GM23338 (cell line): ENCODE measurements around the gene BGLAP. TPM values are rescaled to one million over a fixed set of nuclear protein-coding genes. Genes with fewer than 3 reads are reported as not detected.

Source experiments
- ATAC-seq: fragments of 200-7000 bp; cut with Tn5 transposase; 3 replicates; pipeline ENCODE4 v1.9.1; 2020
- DNase-seq: peaks from one replicate; pipeline ENCODE4 v3.0.0-alpha.2; 2015; ENCODE audit warnings: low spot score
- H2AFZ ChIP-seq: fragments of 200-600 bp; sonication (generic); 2 replicates; pipeline ENCODE4 v1.8.0; 2016; ENCODE audit warnings: antibody characterized with exemption, mild to moderate bottlenecking, moderate library complexity
- H3F3A ChIP-seq: fragments of 200-600 bp; sonication (generic); replicated peaks from 2 replicates; pipeline ENCODE4 v1.8.0; 2017; ENCODE audit warnings: antibody characterized with exemption, mixed run types, low read depth
- H3K27ac ChIP-seq: fragments of 200-600 bp; sonication (generic); 2 replicates; pipeline ENCODE4 v1.6.1; 2016; ENCODE audit warnings: low read depth
- H3K27me3 ChIP-seq: fragments of 200-600 bp; sonication (generic); 2 replicates; pipeline ENCODE4 v1.8.0; 2016; ENCODE audit warnings: mild to moderate bottlenecking, mixed run types, moderate library complexity; ENCODE audit not compliant: insufficient read depth
- H3K36me3 ChIP-seq: fragments of 200-600 bp; sonication (generic); 2 replicates; pipeline ENCODE4 v1.8.0; 2016; ENCODE audit warnings: mild to moderate bottlenecking; ENCODE audit not compliant: insufficient read depth
- H3K4me1 ChIP-seq: fragments of 200-600 bp; sonication (generic); 2 replicates; pipeline ENCODE4 v1.8.0; 2016; ENCODE audit warnings: mild to moderate bottlenecking, moderate library complexity; ENCODE audit not compliant: insufficient read depth
- H3K4me2 ChIP-seq: fragments of 200-600 bp; sonication (generic); 2 replicates; pipeline ENCODE4 v1.7.1; 2017; ENCODE audit warnings: mixed run types
- H3K4me3 ChIP-seq: fragments of 200-600 bp; sonication (generic); 2 replicates; pipeline ENCODE4 v1.6.1; 2016; ENCODE audit warnings: mixed run types
- H3K79me2 ChIP-seq: fragments of 200-600 bp; sonication (generic); replicated peaks from 2 replicates; pipeline ENCODE4 v1.8.0; 2017; ENCODE audit warnings: mild to moderate bottlenecking; ENCODE audit not compliant: insufficient read depth
- H3K9me2 ChIP-seq: fragments of 200-600 bp; sonication (generic); 2 replicates; pipeline ENCODE4 v1.8.0; 2017; ENCODE audit not compliant: insufficient read depth
- H4K20me1 ChIP-seq: fragments of 200-600 bp; sonication (generic); replicated peaks from 2 replicates; pipeline ENCODE4 v1.8.0; 2017; ENCODE audit warnings: mild to moderate bottlenecking; ENCODE audit not compliant: insufficient read depth
- H3K27ac Mint-ChIP-seq: 2 replicates; pipeline ENCODE4 v1.8.0; 2020; ENCODE audit warnings: inconsistent platforms, mild to moderate bottlenecking, moderate library complexity, mixed read lengths
- H3K27me3 Mint-ChIP-seq: 3 replicates; pipeline ENCODE4 v1.8.0; 2022; ENCODE audit warnings: low read depth, mild to moderate bottlenecking, moderate library complexity, mixed read lengths, inconsistent platforms; ENCODE audit not compliant: insufficient read depth, poor library complexity
- H3K36me3 Mint-ChIP-seq: 3 replicates; pipeline ENCODE4 v1.8.0; 2021; ENCODE audit warnings: low read depth, mild to moderate bottlenecking, inconsistent platforms, moderate library complexity, mixed read lengths
- H3K4me1 Mint-ChIP-seq: 3 replicates; pipeline ENCODE4 v1.8.0; 2020; ENCODE audit warnings: mild to moderate bottlenecking, inconsistent platforms, mixed read lengths
- H3K4me3 Mint-ChIP-seq: 3 replicates; pipeline ENCODE4 v1.8.0; 2021; ENCODE audit warnings: moderate library complexity, mild to moderate bottlenecking, inconsistent platforms, mixed read lengths
- H3K9me3 Mint-ChIP-seq: 3 replicates; pipeline ENCODE4 v1.8.0; 2020; ENCODE audit warnings: moderate library complexity, mild to moderate bottlenecking, inconsistent platforms, mixed read lengths
- CREB1 ChIP-seq: fragments of 250-450 bp; sonication (Bioruptor Pico); IDR thresholded peaks from 2 replicates; pipeline ENCODE4 v1.5.0; 2020; ENCODE audit warnings: low read depth, mild to moderate bottlenecking, moderate library complexity
- CTCF ChIP-seq, 2 experiments: fragments of 200-600 bp in 1 of 2; sonication (generic) in 1 of 2; conservative IDR thresholded peaks; 2 replicates each; pipeline versions ENCODE4 v1.5.1 to v1.6.1; 2016 to 2017; ENCODE audit warnings: antibody characterized with exemption in 2 of 2, low read depth in 2 of 2, mild to moderate bottlenecking in 2 of 2, moderate library complexity in 1 of 2
- ETS1 ChIP-seq: IDR thresholded peaks from 2 replicates; pipeline ENCODE4 v1.6.1; 2016; ENCODE audit warnings: antibody characterized with exemption
- EZH2 ChIP-seq: fragments of 200-600 bp; sonication (generic); IDR thresholded peaks from one replicate; pipeline ENCODE4 v1.8.0; 2017; ENCODE audit warnings: antibody characterized with exemption, mild to moderate bottlenecking, low read depth; ENCODE audit not compliant: unreplicated experiment
- EZH2phosphoT487 ChIP-seq: fragments of 200-600 bp; sonication (generic); IDR thresholded peaks from one replicate; pipeline ENCODE4 v1.8.1; 2018; ENCODE audit warnings: antibody characterized with exemption; ENCODE audit not compliant: unreplicated experiment
- JUNB ChIP-seq: IDR thresholded peaks from one replicate; pipeline ENCODE4 v1.6.1; 2016; ENCODE audit warnings: antibody characterized with exemption; ENCODE audit not compliant: unreplicated experiment
- NANOG ChIP-seq: IDR thresholded peaks from 2 replicates; pipeline ENCODE4 v1.6.1; 2016; ENCODE audit warnings: antibody characterized with exemption, borderline replicate concordance
- POLR2AphosphoS5 ChIP-seq: IDR thresholded peaks from 2 replicates; pipeline ENCODE4 v1.6.1; 2016; ENCODE audit warnings: antibody characterized with exemption, low read depth
- REST ChIP-seq: IDR thresholded peaks from one replicate; pipeline ENCODE4 v1.6.1; 2018; ENCODE audit warnings: antibody characterized with exemption; ENCODE audit not compliant: unreplicated experiment
- STAT1 ChIP-seq: IDR thresholded peaks from one replicate; pipeline ENCODE4 v1.6.1; 2016; ENCODE audit warnings: antibody characterized with exemption; ENCODE audit not compliant: unreplicated experiment
- ZNF114 ChIP-seq: fragments of 250-450 bp; sonication (Bioruptor Pico); IDR thresholded peaks from 2 replicates; pipeline ENCODE4 v1.5.0; 2020; ENCODE audit warnings: mild to moderate bottlenecking, moderate library complexity
- ZNF331 ChIP-seq: fragments of 250-450 bp; sonication (Bioruptor Pico); IDR thresholded peaks from 2 replicates; pipeline ENCODE4 v1.5.0; 2020; ENCODE audit warnings: low read depth, mild to moderate bottlenecking, moderate library complexity
- ZNF462 ChIP-seq: fragments of 250-450 bp; sonication (Bioruptor Pico); IDR thresholded peaks from 2 replicates; pipeline ENCODE4 v1.5.0; 2020; ENCODE audit warnings: mild to moderate bottlenecking, moderate library complexity
- polyA plus RNA-seq: library from polyadenylated mRNA; unstranded; fragments of >200 nt; fragmentation: Nextera tagmentation; extraction: Ambion mirVana; gene quantifications from 2 replicates; pipeline ENCODE4 v1.2.1, GENCODE V29; 2016
- total RNA-seq: library from RNA; depleted of rRNA; stranded (reverse); fragments of >200 nt; shearing (Covaris generic); gene quantifications from 2 replicates; pipeline ENCODE4 v1.2.3, GENCODE V29; 2014

Gene BGLAP
- total and polyA plus RNA-seq, 2 experiments from 2014 or later, result 0.36 to 0.42 TPM

- H3K36me3 Mint-ChIP-seq, result peaks cover 74% of the 10 kb centered on the region
- H4K20me1 ChIP-seq, result peaks cover 55% of the 10 kb centered on the region
- H3K36me3 ChIP-seq, result peaks cover 75% of the 10 kb centered on the region
Measured at GRCh38 chr1:156276532-156276931, 34.5 kb downstream of the BGLAP start.

More at GRCh38 chr1:156276532-156276931, 34.5 kb downstream of the BGLAP start:
- Mint-ChIP-seq H3K27ac (no peak overlapping the region), H3K4me3 (no peak overlapping the region), H3K27me3 (peaks cover 9% of the 10 kb centered on the region), H3K9me3 (no peaks in the 10 kb centered on the region), H3K4me1 (peaks cover 7% of the 10 kb centered on the region)
- no peak overlapping the region for H3K27ac ChIP-seq
- H3K79me2 ChIP-seq, result peaks cover 37% of the 10 kb centered on the region
- TF ChIP-seq POLR2AphosphoS5 (no peak), CREB1 (CRISPR knock-in tag) (no peak), STAT1 (no peak), ZNF114 (CRISPR knock-in tag) (no peak), ZNF462 (CRISPR knock-in tag) (no peak), NANOG (no peak), ETS1 (no peak), EZH2phosphoT487 (no peak), JUNB (no peak), CTCF (conservative IDR thresholded peaks at IDR 0.05; ENCODE audit: low read depth in 2 of 2) (no peak), REST (no peak), EZH2 (no peak), ZNF331 (CRISPR knock-in tag) (no peak)
- H3K4me3 ChIP-seq, result no peak overlapping the region
- no peaks in the 10 kb centered on the region for H3K27me3 ChIP-seq
- DNase-seq (no peak), ATAC-seq (no peak)
- H3K4me2 ChIP-seq, result no peak overlapping the region
- H3K9me2 ChIP-seq, result no peaks in the 10 kb centered on the region
- peaks cover 5% of the 10 kb centered on the region for H3K4me1 ChIP-seq
- peaks cover 47% of the 10 kb centered on the region; the same call in 1 of the 2 replicates for H3F3A ChIP-seq
- H2AFZ ChIP-seq, result no peak overlapping the region
